Endothelial cell of umbilical vein (primary cell): ENCODE measurements around the gene IL3RA. TPM values are rescaled to one million over a fixed set of nuclear protein-coding genes. Genes with fewer than 3 reads are reported as not detected.

ENCODE experiments used
- BruUV-seq: library from RNA; stranded (reverse); fragments of 400-500 nt; replicated peaks from 2 replicates; lab custom pipeline; 2021; lab: Mats Ljungman, UMichigan
- CTCF ChIA-PET: fragments of 300-600, 350-600 bp; sonication (Branson Sonifier 250); formaldehyde crosslinking; loops from one replicate; lab custom pipeline; 2021; ENCODE audit warnings: antibody characterized with exemption, inconsistent platforms; lab: Charles Lee
- POLR2A ChIA-PET: fragments of 300-600, 350-600 bp; sonication (Branson Sonifier 250); formaldehyde crosslinking; loops from one replicate; lab custom pipeline; 2021; ENCODE audit warnings: antibody characterized with exemption, inconsistent platforms; lab: Charles Lee
- DNase-seq: peaks from one replicate; pipeline ENCODE4 v3.0.0-alpha.2; 2011; ENCODE audit warnings: low read depth, low spot score
- FAIRE-seq: peaks from 2 replicates; lab custom pipeline; 2011; peaks lifted over from hg19 to GRCh38; lab: Jason Lieb, UNC
- H2AFZ ChIP-seq: 2 replicates; pipeline ENCODE4 v1.6.0; 2012; ENCODE audit warnings: low read depth, low read length, control low read depth, inconsistent platforms
- H3K27ac ChIP-seq: 2 replicates; pipeline ENCODE4 v1.5.1; 2011; ENCODE audit warnings: low read depth, mild to moderate bottlenecking, control low read depth, low read length, moderate library complexity; ENCODE audit not compliant: insufficient read depth
- H3K27me3 ChIP-seq, 2 experiments: 2 replicates each; pipeline versions ENCODE4 v1.6.0 to v1.6.1; 2011; ENCODE audit warnings: low read length in 2 of 2, mixed read lengths in 1 of 2; ENCODE audit not compliant: control insufficient read depth in 2 of 2, insufficient read depth in 2 of 2
- H3K36me3 ChIP-seq, 2 experiments: 2 replicates in 1 of 2; 3 replicates in 1 of 2; pipeline ENCODE4 v1.5.1; 2011; ENCODE audit warnings: low read length in 2 of 2, mild to moderate bottlenecking in 1 of 2, moderate library complexity in 1 of 2; ENCODE audit not compliant: control insufficient read depth in 2 of 2, insufficient read depth in 2 of 2; ENCODE audit errors: extremely low read depth in 1 of 2
- H3K4me1 ChIP-seq: 3 replicates; pipeline ENCODE4 v1.5.1; 2011; ENCODE audit warnings: mild to moderate bottlenecking, low read length; ENCODE audit not compliant: control insufficient read depth, insufficient read depth; ENCODE audit errors: extremely low read depth
- H3K4me2 ChIP-seq: 2 replicates; pipeline ENCODE4 v1.6.1; 2011; ENCODE audit warnings: low read length, control low read depth, mixed read lengths; ENCODE audit not compliant: insufficient read depth
- H3K4me3 ChIP-seq, 3 experiments: fragments of 200-600 bp in 1 of 3; sonication (generic), shearing (Covaris generic) in 1 of 3; replicated peaks in 1 of 3; 2 replicates each; pipeline ENCODE4 v1.5.1; 2011 to 2016; ENCODE audit warnings: control low read depth in 3 of 3, low read length in 3 of 3, mild to moderate bottlenecking in 2 of 3, inconsistent platforms in 1 of 3, low read depth in 1 of 3, moderate library complexity in 1 of 3; ENCODE audit not compliant: insufficient read depth in 1 of 3
- H3K79me2 ChIP-seq: 2 replicates; pipeline ENCODE4 v1.6.0; 2012; ENCODE audit warnings: low read length, inconsistent platforms; ENCODE audit not compliant: control insufficient read depth, insufficient read depth
- H3K9ac ChIP-seq: replicated peaks from 2 replicates; pipeline ENCODE3; 2011; ENCODE audit warnings: low read length, control low read depth; ENCODE audit not compliant: insufficient read depth; ENCODE audit errors: extremely low read depth
- H3K9me1 ChIP-seq: replicated peaks from 3 replicates; pipeline ENCODE4 v1.6.0; 2011; ENCODE audit warnings: mild to moderate bottlenecking, low read length; ENCODE audit not compliant: control insufficient read depth, insufficient read depth; ENCODE audit errors: extremely low read depth
- H3K9me3 ChIP-seq: replicated peaks from 2 replicates; pipeline ENCODE4 v1.5.1; 2012; ENCODE audit warnings: low read length, inconsistent platforms; ENCODE audit not compliant: control insufficient read depth, insufficient read depth
- H4K20me1 ChIP-seq: replicated peaks from 2 replicates; pipeline ENCODE3; 2011; ENCODE audit warnings: mild to moderate bottlenecking, low read length; ENCODE audit not compliant: control insufficient read depth, insufficient read depth; ENCODE audit errors: extremely low read depth
- CTCF ChIP-seq, 2 donors: IDR thresholded peaks; 1 replicate in 1 of 2; 2 replicates in 1 of 2; pipeline ENCODE4 v1.5.1; 2011; ENCODE audit warnings: low read length in 2 of 2, mild to moderate bottlenecking in 2 of 2, moderate library complexity in 2 of 2, control low read depth in 1 of 2, inconsistent platforms in 1 of 2, low read depth in 1 of 2; ENCODE audit not compliant: insufficient read depth in 1 of 2; ENCODE audit errors: extremely low read depth in 1 of 2
- EZH2 ChIP-seq: IDR thresholded peaks from 2 replicates; pipeline ENCODE4 v1.6.1; 2012; ENCODE audit warnings: borderline replicate concordance, low read depth, mild to moderate bottlenecking, moderate library complexity, low read length, inconsistent platforms; ENCODE audit not compliant: severe bottlenecking
- FOS ChIP-seq: IDR thresholded peaks from 2 replicates; pipeline ENCODE4 v1.6.1; 2011; ENCODE audit warnings: mild to moderate bottlenecking, low read length, moderate library complexity, borderline replicate concordance; ENCODE audit not compliant: insufficient read depth
- GATA2 ChIP-seq: IDR thresholded peaks from 2 replicates; pipeline ENCODE4 v1.7.0; 2011; ENCODE audit warnings: low read depth, mild to moderate bottlenecking, moderate library complexity, mixed read lengths, low read length; ENCODE audit not compliant: insufficient read length, insufficient read depth
- JUN ChIP-seq: IDR thresholded peaks from 2 replicates; pipeline ENCODE4 v1.6.1; 2011; ENCODE audit warnings: borderline replicate concordance, low read depth; ENCODE audit not compliant: insufficient read length, insufficient read depth
- MAX ChIP-seq: IDR thresholded peaks from 2 replicates; pipeline ENCODE4 v1.6.1; 2011; ENCODE audit not compliant: insufficient read depth, insufficient read length
- MYC ChIP-seq: IDR thresholded peaks from one replicate; pipeline ENCODE4 v1.6.1; 2011; ENCODE audit warnings: mild to moderate bottlenecking, low read depth, low read length
- POLR2A ChIP-seq: IDR thresholded peaks from 2 replicates; pipeline ENCODE4 v1.6.1; 2012; ENCODE audit warnings: low read depth, mild to moderate bottlenecking, control low read depth, low read length
- POLR2AphosphoS5 ChIP-seq: IDR thresholded peaks from 2 replicates; pipeline ENCODE4 v1.6.1; 2012; ENCODE audit warnings: low read depth, mild to moderate bottlenecking, control low read depth, low read length, moderate library complexity; ENCODE audit not compliant: insufficient read depth
- dilution Hi-C: fragments of 300-500 bp; cut with MboI; formaldehyde crosslinking; loops from one replicate; pipeline ENCODE4 v1.15.0; 2019; ENCODE audit warnings: low sequenced_read_pairs; ENCODE audit not compliant: extremely low pct_ligation_motif_present
- intact Hi-C: fragments of 100-400 bp; cut with micrococcal nuclease; formaldehyde crosslinking; loops from one replicate; pipeline ENCODE4 v1.10.0; 2022
- polyA plus RNA-seq, 4 experiments: library from polyadenylated mRNA; depleted of rRNA in 3 of 4; stranded (reverse) in 3 of 4; unstranded in 1 of 4; fragments of >200 nt; gene quantifications; 2 replicates each; pipeline versions ENCODE4 v1.2.1 to v1.2.3, GENCODE V29; 2011 to 2012; ENCODE audit warnings: missing spikeins in 1 of 4
- total RNA-seq: library from RNA; stranded (reverse); gene quantifications from 2 replicates; pipeline ENCODE4 v1.2.3, GENCODE V29; 2021

The IL3RA gene
- total and polyA plus RNA-seq, 2 donors (not counting 3 experiments of a cell fraction or from before 2014, with no cell fraction given): 28.9 to 35.1 TPM

DNA sequence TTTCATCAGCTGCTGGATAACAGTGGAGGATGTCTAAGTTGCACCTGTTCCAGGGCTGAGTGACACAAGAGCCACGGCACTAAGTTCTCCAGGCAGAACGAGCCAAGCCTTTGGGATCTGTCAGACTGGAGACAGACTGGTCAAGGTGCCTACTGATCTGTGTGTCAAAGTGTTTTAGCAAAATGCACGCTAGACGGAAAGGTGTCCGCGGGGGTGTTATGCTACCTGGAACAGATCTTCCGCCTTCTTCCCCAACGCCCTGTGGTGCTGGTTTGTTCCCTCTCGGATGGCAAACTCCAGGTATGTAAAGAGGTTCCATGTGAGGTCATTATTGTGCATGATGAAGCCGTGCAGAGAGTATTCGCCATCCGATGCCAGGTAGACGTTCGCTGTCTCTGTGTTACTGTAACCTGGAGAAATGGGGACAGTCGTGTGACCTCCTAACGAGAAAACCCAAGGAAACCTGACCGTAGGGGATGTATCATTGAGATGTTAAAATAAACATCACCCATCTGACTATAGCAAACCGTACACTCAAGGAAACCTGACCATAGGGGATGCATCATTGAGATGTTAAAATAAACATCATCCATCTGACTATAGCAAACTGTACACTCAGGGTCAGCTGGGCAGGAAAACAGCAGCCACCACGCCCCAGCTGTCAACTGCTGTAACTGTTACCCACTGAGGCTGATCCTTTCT lies 85.0 kb downstream of the IL3RA start:
- Histone ChIP-seq H4K20me1 (no peaks in the 10 kb centered on the region), H3K4me1 (no peaks in the 10 kb centered on the region), H3K36me3 (peaks cover 2 to 17% of the 10 kb centered on the region in 2 experiments), H3K79me2 (no peaks in the 10 kb centered on the region), H3K9me3 (no peaks in the 10 kb centered on the region), H3K27me3 (no peaks in the 10 kb centered on the region), H3K4me3 (no peak overlapping the region), H3K27ac (no peak overlapping the region), H2AFZ (no peak overlapping the region), H3K4me2 (no peak overlapping the region), H3K9me1 (no peaks in the 10 kb centered on the region), H3K9ac (no peak overlapping the region)
- ChIA-PET CTCF (no interaction called here), POLR2A (no interaction called here)
- dilution Hi-C loops: no loop called here
- no TSS peak for BruUV-seq
- FAIRE-seq: no peak
- intact Hi-C loops: no loop called here
- no peak for TF ChIP-seq JUN
- no peak for TF ChIP-seq MAX
- no peak for DNase-seq

DNA sequence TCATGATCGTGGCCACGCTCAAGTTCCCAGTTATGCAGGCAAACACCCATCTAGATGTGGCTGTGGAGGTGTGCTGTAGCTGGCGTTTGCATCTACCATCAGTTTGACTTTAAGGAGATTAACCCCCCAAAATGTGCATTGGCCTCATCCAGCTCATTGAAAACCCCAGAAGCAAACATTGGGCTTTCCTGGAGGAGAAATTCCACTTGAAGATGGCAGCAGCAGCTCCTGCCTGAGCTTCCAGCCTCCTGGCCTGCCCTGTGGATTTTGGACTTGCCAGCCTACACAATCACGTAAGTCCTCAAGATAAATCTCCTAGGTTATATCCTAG lies 85.5 kb downstream of the IL3RA start:
- H3K36me3 ChIP-seq: peaks cover 2 to 13% of the 10 kb centered on the region in 2 experiments
- ChIA-PET CTCF (no interaction called here), POLR2A (no interaction called here)
- H3K9me1 ChIP-seq: no peaks in the 10 kb centered on the region
- TF ChIP-seq FOS (no peak), EZH2 (no peak), POLR2AphosphoS5 (no peak), MYC (no peak), CTCF (IDR thresholded peaks at IDR 0.05; ENCODE audit: extremely low read depth in 1 of 2, insufficient read depth in 1 of 2, low read depth in 1 of 2, low read length in 2 of 2) (no peak), POLR2A (no peak), MAX (no peak), JUN (no peak), GATA2 (no peak)
- intact Hi-C loops (no loop called here), dilution Hi-C loops (no loop called here)
- H3K4me1 ChIP-seq: no peaks in the 10 kb centered on the region
- no peak overlapping the region for H3K4me2 ChIP-seq
- no peaks in the 10 kb centered on the region for H3K27me3 ChIP-seq
- no peaks in the 10 kb centered on the region for H4K20me1 ChIP-seq
- H2AFZ ChIP-seq: no peak overlapping the region
- H3K79me2 ChIP-seq: no peaks in the 10 kb centered on the region
- FAIRE-seq (no peak), DNase-seq (no peak)
- no peak overlapping the region for H3K27ac ChIP-seq
- no peaks in the 10 kb centered on the region for H3K9me3 ChIP-seq
- no peak overlapping the region for H3K4me3 ChIP-seq
- H3K9ac ChIP-seq: no peak overlapping the region
- no TSS peak for BruUV-seq
